ENCODE results near the gene TRIM74. TPM values are rescaled to one million over a fixed set of nuclear protein-coding genes. Genes with fewer than 3 reads are reported as not detected.
"Not testable (repeated sequence)": the region's sequence is repeated elsewhere in the genome, so short reads cannot be mapped to it uniquely, and the experiment has no call there.

TRIM74 gene
- total and polyA plus RNA-seq, 2 experiments from 2014 or later = 0.47 to 0.74 TPM

- not testable (repeated sequence) for H3K4me1 ChIP-seq (ENCODE audit: insufficient read depth); H3K36me3 ChIP-seq (replicated peaks; ENCODE audit: insufficient read depth, low read depth); H2AFZ ChIP-seq; H3K27ac ChIP-seq; H3K4me2 ChIP-seq; H3K27me3 ChIP-seq; H3K9me3 ChIP-seq (ENCODE audit: low read depth); H3K4me3 ChIP-seq; H3K9me2 ChIP-seq (replicated peaks; ENCODE audit: insufficient read depth); DNase-seq (ENCODE audit: low spot score); H3K79me2 ChIP-seq; H4K20me1 ChIP-seq (ENCODE audit: insufficient read depth, poor library complexity, severe bottlenecking)
- WGBS (ENCODE audit: low lambda C conversion rate, missing lambda C conversion rate) = 86% methylated on average over 1 of the region's 11 CpGs
Measured at GRCh38 chr7:72982084-72982483, 12.8 kb upstream of the TRIM74 start.

GRCh38 chr7:72980382-72980781, 11.1 kb upstream of the TRIM74 start:
- H3K4me3 ChIP-seq, H3K4me2 ChIP-seq: not testable (repeated sequence)
- whole genome bisulfite sequencing (ENCODE audit: low lambda C conversion rate, missing lambda C conversion rate) = 95% methylated on average over 4 of the region's 6 CpGs

GRCh38 chr7:72976434-72976833, 7.2 kb upstream of the TRIM74 start:
- not testable (repeated sequence) for H3K79me2 ChIP-seq; H3K4me1 ChIP-seq (ENCODE audit: insufficient read depth); H3K4me2 ChIP-seq; H3K4me3 ChIP-seq; H4K20me1 ChIP-seq (ENCODE audit: insufficient read depth, poor library complexity, severe bottlenecking); H2AFZ ChIP-seq; H3K9me2 ChIP-seq (replicated peaks; ENCODE audit: insufficient read depth); H3K27me3 ChIP-seq; DNase-seq (ENCODE audit: low spot score); H3K9me3 ChIP-seq (ENCODE audit: low read depth); H3K27ac ChIP-seq; H3K36me3 ChIP-seq (replicated peaks; ENCODE audit: insufficient read depth, low read depth)
- 100% methylated on average over 5 of the region's 12 CpGs for WGBS (ENCODE audit: low lambda C conversion rate, missing lambda C conversion rate)

More at GRCh38 chr7:72980382-72980781, 11.1 kb upstream of the TRIM74 start:
- not testable (repeated sequence) for H3K79me2 ChIP-seq; H3K27ac ChIP-seq; H3K36me3 ChIP-seq (replicated peaks; ENCODE audit: insufficient read depth, low read depth); H3K27me3 ChIP-seq; H4K20me1 ChIP-seq (ENCODE audit: insufficient read depth, poor library complexity, severe bottlenecking); H3K4me1 ChIP-seq (ENCODE audit: insufficient read depth); H3K9me2 ChIP-seq (replicated peaks; ENCODE audit: insufficient read depth); DNase-seq (ENCODE audit: low spot score); H3K9me3 ChIP-seq (ENCODE audit: low read depth); H2AFZ ChIP-seq

GRCh38 chr7:72975656-72976286, 6.5 kb upstream of the TRIM74 start:
- H3K9me3 ChIP-seq (ENCODE audit: low read depth); H3K79me2 ChIP-seq; H2AFZ ChIP-seq; DNase-seq (ENCODE audit: low spot score); H3K36me3 ChIP-seq (replicated peaks; ENCODE audit: insufficient read depth, low read depth); H3K4me2 ChIP-seq; H3K9me2 ChIP-seq (replicated peaks; ENCODE audit: insufficient read depth); H3K4me3 ChIP-seq; H3K4me1 ChIP-seq (ENCODE audit: insufficient read depth); H3K27me3 ChIP-seq; H4K20me1 ChIP-seq (ENCODE audit: insufficient read depth, poor library complexity, severe bottlenecking); H3K27ac ChIP-seq: not testable (repeated sequence)
- WGBS (ENCODE audit: low lambda C conversion rate, missing lambda C conversion rate) = 95% methylated on average over 5 of the region's 55 CpGs

GRCh38 chr7:72974781-72975180, 5.5 kb upstream of the TRIM74 start:
- H3K27me3 ChIP-seq; H3K9me3 ChIP-seq (ENCODE audit: low read depth); H3K4me3 ChIP-seq; H3K79me2 ChIP-seq; H3K4me2 ChIP-seq; H3K36me3 ChIP-seq (replicated peaks; ENCODE audit: insufficient read depth, low read depth); H2AFZ ChIP-seq; DNase-seq (ENCODE audit: low spot score); H3K9me2 ChIP-seq (replicated peaks; ENCODE audit: insufficient read depth); H3K4me1 ChIP-seq (ENCODE audit: insufficient read depth); H3K27ac ChIP-seq; H4K20me1 ChIP-seq (ENCODE audit: insufficient read depth, poor library complexity, severe bottlenecking): not testable (repeated sequence)
- 91% methylated on average over 3 of the region's 7 CpGs for WGBS (ENCODE audit: low lambda C conversion rate, missing lambda C conversion rate)

- not testable (repeated sequence) for H3K4me2 ChIP-seq; H3K27ac ChIP-seq; DNase-seq (ENCODE audit: low spot score); H3K4me3 ChIP-seq; H3K27me3 ChIP-seq; H3K9me2 ChIP-seq (replicated peaks; ENCODE audit: insufficient read depth); H4K20me1 ChIP-seq (ENCODE audit: insufficient read depth, poor library complexity, severe bottlenecking); H2AFZ ChIP-seq; H3K4me1 ChIP-seq (ENCODE audit: insufficient read depth); H3K9me3 ChIP-seq (ENCODE audit: low read depth); H3K79me2 ChIP-seq; H3K36me3 ChIP-seq (replicated peaks; ENCODE audit: insufficient read depth, low read depth)
- WGBS (ENCODE audit: low lambda C conversion rate, missing lambda C conversion rate) = no CpG with 5 or more reads among the region's 6 CpGs
Measured at GRCh38 chr7:72971505-72971904, 2.2 kb upstream of the TRIM74 start.

GRCh38 chr7:72969688-72970087, 422 bp upstream of the TRIM74 start:
- H2AFZ ChIP-seq; H3K9me2 ChIP-seq (replicated peaks; ENCODE audit: insufficient read depth); DNase-seq (ENCODE audit: low spot score); H3K9me3 ChIP-seq (ENCODE audit: low read depth); H4K20me1 ChIP-seq (ENCODE audit: insufficient read depth, poor library complexity, severe bottlenecking); H3K4me1 ChIP-seq (ENCODE audit: insufficient read depth); H3K79me2 ChIP-seq; H3K27me3 ChIP-seq; H3K4me2 ChIP-seq; H3K4me3 ChIP-seq; H3K36me3 ChIP-seq (replicated peaks; ENCODE audit: insufficient read depth, low read depth); H3K27ac ChIP-seq: not testable (repeated sequence)
- 88% methylated on average over 11 of the region's 29 CpGs for WGBS (ENCODE audit: low lambda C conversion rate, missing lambda C conversion rate)

- H3K4me1 ChIP-seq (ENCODE audit: insufficient read depth); H3K79me2 ChIP-seq; H3K36me3 ChIP-seq (replicated peaks; ENCODE audit: insufficient read depth, low read depth); H3K27ac ChIP-seq; H3K9me3 ChIP-seq (ENCODE audit: low read depth); H3K4me3 ChIP-seq; H2AFZ ChIP-seq; H3K27me3 ChIP-seq; H4K20me1 ChIP-seq (ENCODE audit: insufficient read depth, poor library complexity, severe bottlenecking); H3K9me2 ChIP-seq (replicated peaks; ENCODE audit: insufficient read depth); H3K4me2 ChIP-seq: not testable (repeated sequence)
- WGBS (ENCODE audit: low lambda C conversion rate, missing lambda C conversion rate) = 60% methylated on average over 2 of the region's 3 CpGs
- peak; percentile 4 for DNase-seq (ENCODE audit: low spot score)
Measured at GRCh38 chr7:72966892-72967291, 2.4 kb downstream of the TRIM74 start.

- not testable (repeated sequence) for H3K27ac ChIP-seq; DNase-seq (ENCODE audit: low spot score); H3K36me3 ChIP-seq (replicated peaks; ENCODE audit: insufficient read depth, low read depth); H3K9me2 ChIP-seq (replicated peaks; ENCODE audit: insufficient read depth); H3K79me2 ChIP-seq; H4K20me1 ChIP-seq (ENCODE audit: insufficient read depth, poor library complexity, severe bottlenecking); H3K9me3 ChIP-seq (ENCODE audit: low read depth); H3K4me2 ChIP-seq; H2AFZ ChIP-seq; H3K4me1 ChIP-seq (ENCODE audit: insufficient read depth); H3K4me3 ChIP-seq; H3K27me3 ChIP-seq
- no CpG with 5 or more reads among the region's 31 CpGs for WGBS (ENCODE audit: low lambda C conversion rate, missing lambda C conversion rate)
Measured at GRCh38 chr7:72965186-72965975, 3.9 kb downstream of the TRIM74 start.
